ENCODE measurements around the gene TAF9B. TPM values are rescaled to one million over a fixed set of nuclear protein-coding genes. Genes with fewer than 3 reads are reported as not detected.
A peak's percentile ranks its signal among the peaks of the same experiment; 100 is the strongest.

Gene TAF9B
- total and polyA plus RNA-seq, 2 experiments from 2014 or later: 9.2 to 12.2 TPM

GRCh38 chrX:78140206-78140605, 756 bp upstream of the TAF9B start:
- TF ChIP-seq EZH2 (IDR thresholded peaks at IDR 0.05; ENCODE audit: insufficient read depth, poor library complexity, severe bottlenecking): no peak

DNA sequence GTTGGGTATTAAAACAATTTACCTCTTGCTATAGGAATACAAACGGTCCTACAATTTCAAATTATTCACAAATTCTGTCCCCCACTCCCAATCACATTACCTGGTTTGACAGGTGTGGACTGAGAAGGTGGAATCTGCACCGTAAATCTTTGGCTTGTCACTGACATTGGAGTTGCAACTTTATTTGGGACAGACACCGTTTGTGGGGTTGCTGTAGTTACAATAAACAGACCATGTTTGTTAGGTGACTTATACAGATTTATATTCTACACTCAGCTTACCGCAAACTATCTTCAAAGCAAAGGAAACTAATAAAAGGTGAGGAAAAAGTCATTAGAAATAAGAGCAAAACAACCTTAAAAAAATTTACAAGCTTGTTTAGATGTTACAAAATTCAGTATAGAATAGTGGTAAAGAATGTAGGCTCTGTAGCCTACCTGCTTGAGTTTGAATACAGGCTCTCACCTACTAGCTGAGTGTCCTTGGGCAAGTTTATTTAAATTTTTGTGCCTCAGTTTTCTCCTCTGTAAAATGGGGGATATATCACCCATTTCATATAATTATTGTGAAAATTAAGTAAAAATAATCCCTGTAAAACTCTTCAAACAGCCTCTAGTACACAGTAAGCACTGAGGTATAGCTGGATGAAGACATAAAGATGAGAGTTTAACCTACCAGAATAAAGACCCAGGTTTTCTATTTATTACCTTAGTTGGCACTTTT, 6.1 kb downstream of the TAF9B start:
- in situ Hi-C loops (cut with MboI): no loop called here
- TF ChIP-seq EZH2phosphoT487 (IDR thresholded peaks at IDR 0.05; ENCODE audit: insufficient read depth, low read depth) (no peak), EZH2 (IDR thresholded peaks at IDR 0.05; ENCODE audit: insufficient read depth, poor library complexity, severe bottlenecking) (no peak)
- Histone ChIP-seq H3K79me2 (ENCODE audit: insufficient read depth) (no peaks in the 10 kb centered on the region), H3K4me1 (ENCODE audit: insufficient read depth) (no peaks in the 10 kb centered on the region), H3K36me3 (ENCODE audit: low read depth) (peaks cover 30% of the 10 kb centered on the region), H3K9me2 (ENCODE audit: insufficient read depth) (no peaks in the 10 kb centered on the region), H3K9me3 (ENCODE audit: low read depth) (no peaks in the 10 kb centered on the region), H3K9ac (no peak overlapping the region), H3K4me3 (no peak overlapping the region), H3F3A (ENCODE audit: insufficient read depth) (peaks cover 63% of the 10 kb centered on the region), H3K27ac (peak overlapping the region; percentile 8; the same call in 1 of the 2 replicates), H3K4me2 (ENCODE audit: unreplicated experiment) (no peak overlapping the region), H4K20me1 (ENCODE audit: insufficient read depth) (no peaks in the 10 kb centered on the region), H2AFZ (no peak overlapping the region), H3K27me3 (replicated peaks; ENCODE audit: insufficient read depth) (no peaks in the 10 kb centered on the region)
- 69 to 71% methylated on average over 4 of the region's 4 CpGs for WGBS, 2 experiments (ENCODE audit: low coverage in 1 of 2, low lambda C conversion rate in 2 of 2, missing lambda C conversion rate in 2 of 2)
- DNase-seq: no peak

More at GRCh38 chrX:78140206-78140605, 756 bp upstream of the TAF9B start:
- no peaks in the 10 kb centered on the region for H4K20me1 ChIP-seq (ENCODE audit: insufficient read depth)
- no peak overlapping the region for H3K4me2 ChIP-seq (ENCODE audit: unreplicated experiment)
- H3K9me2 ChIP-seq (ENCODE audit: insufficient read depth): no peaks in the 10 kb centered on the region
- no peak overlapping the region for H3K27ac ChIP-seq
- in situ Hi-C loops (cut with MboI): no loop called here
- H2AFZ ChIP-seq: peak overlapping the region; percentile 86; the same call in 1 of the 2 replicates
- no peak overlapping the region for H3K9ac ChIP-seq
- H3K9me3 ChIP-seq (ENCODE audit: low read depth): no peaks in the 10 kb centered on the region
- H3K27me3 ChIP-seq (replicated peaks; ENCODE audit: insufficient read depth): no peaks in the 10 kb centered on the region
- no peaks in the 10 kb centered on the region for H3K36me3 ChIP-seq (ENCODE audit: low read depth)
- no peak for DNase-seq
- H3F3A ChIP-seq (ENCODE audit: insufficient read depth): peaks cover 18% of the 10 kb centered on the region; the same call in 1 of the 2 replicates
- H3K4me1 ChIP-seq (ENCODE audit: insufficient read depth): no peaks in the 10 kb centered on the region
- no peak overlapping the region; the same call in 1 of the 2 replicates for H3K4me3 ChIP-seq
- 80 to 85% methylated on average over 6 to 9 of the region's 9 CpGs for WGBS, 2 experiments (ENCODE audit: low coverage in 1 of 2, low lambda C conversion rate in 2 of 2, missing lambda C conversion rate in 2 of 2)
- no peaks in the 10 kb centered on the region for H3K79me2 ChIP-seq (ENCODE audit: insufficient read depth)

DNA sequence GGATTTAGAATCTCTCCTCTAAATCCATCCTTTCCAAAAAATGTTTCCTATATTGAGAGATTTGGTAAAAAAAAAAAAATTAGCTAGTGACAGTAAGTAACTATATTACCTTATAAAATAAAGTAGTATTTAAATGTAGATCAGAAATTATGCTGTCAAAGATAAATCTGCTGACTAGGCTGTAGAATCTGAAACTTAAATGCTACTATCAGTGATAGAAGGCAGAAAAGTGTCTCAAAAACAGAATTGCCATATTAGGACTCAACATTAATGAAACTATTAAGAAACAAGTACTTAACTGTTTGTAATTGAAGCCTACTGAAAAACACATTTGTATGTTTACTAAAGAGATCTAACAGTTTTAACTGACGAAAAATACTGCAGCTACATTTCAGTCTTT, 8.3 kb downstream of the TAF9B start:
- no peaks in the 10 kb centered on the region for H4K20me1 ChIP-seq (ENCODE audit: insufficient read depth)
- peaks cover 51% of the 10 kb centered on the region for H3K36me3 ChIP-seq (ENCODE audit: low read depth)

GRCh38 chrX:78130396-78130795, 9.1 kb downstream of the TAF9B start:
- 100% methylated on average over 1 of the region's 1 CpG for WGBS, 2 experiments (ENCODE audit: low coverage in 1 of 2, low lambda C conversion rate in 2 of 2, missing lambda C conversion rate in 2 of 2)

More for the DNA sequence above, 8.3 kb downstream of the TAF9B start:
- Histone ChIP-seq H3K4me1 (ENCODE audit: insufficient read depth) (no peaks in the 10 kb centered on the region), H3K9me3 (ENCODE audit: low read depth) (no peaks in the 10 kb centered on the region), H3K27me3 (replicated peaks; ENCODE audit: insufficient read depth) (no peaks in the 10 kb centered on the region), H3K9ac (no peak overlapping the region), H3K27ac (no peak overlapping the region), H3K4me2 (ENCODE audit: unreplicated experiment) (no peak overlapping the region), H2AFZ (no peak overlapping the region), H3K4me3 (no peak overlapping the region), H3K9me2 (ENCODE audit: insufficient read depth) (no peaks in the 10 kb centered on the region), H3F3A (ENCODE audit: insufficient read depth) (peaks cover 70% of the 10 kb centered on the region), H3K79me2 (ENCODE audit: insufficient read depth) (peaks cover 10% of the 10 kb centered on the region; the same call in 1 of the 2 replicates)
- 39 to 57% methylated on average over 1 of the region's 1 CpG for WGBS, 2 experiments (ENCODE audit: low coverage in 1 of 2, low lambda C conversion rate in 2 of 2, missing lambda C conversion rate in 2 of 2)
- no peak for DNase-seq
- in situ Hi-C loops (cut with MboI): no loop called here
- TF ChIP-seq EZH2phosphoT487 (IDR thresholded peaks at IDR 0.05; ENCODE audit: insufficient read depth, low read depth) (no peak), EZH2 (IDR thresholded peaks at IDR 0.05; ENCODE audit: insufficient read depth, poor library complexity, severe bottlenecking) (no peak)

More at GRCh38 chrX:78130396-78130795, 9.1 kb downstream of the TAF9B start:
- Histone ChIP-seq H3K79me2 (ENCODE audit: insufficient read depth) (peaks cover 10% of the 10 kb centered on the region; the same call in 1 of the 2 replicates), H3K4me3 (no peak overlapping the region), H3K27ac (no peak overlapping the region), H3K4me1 (ENCODE audit: insufficient read depth) (no peaks in the 10 kb centered on the region), H3K4me2 (ENCODE audit: unreplicated experiment) (no peak overlapping the region), H3K9ac (no peak overlapping the region), H3K27me3 (replicated peaks; ENCODE audit: insufficient read depth) (no peaks in the 10 kb centered on the region), H3K9me3 (ENCODE audit: low read depth) (no peaks in the 10 kb centered on the region), H4K20me1 (ENCODE audit: insufficient read depth) (no peaks in the 10 kb centered on the region), H3K36me3 (ENCODE audit: low read depth) (peaks cover 55% of the 10 kb centered on the region), H2AFZ (no peak overlapping the region), H3K9me2 (ENCODE audit: insufficient read depth) (no peaks in the 10 kb centered on the region), H3F3A (ENCODE audit: insufficient read depth) (peaks cover 63% of the 10 kb centered on the region)
- DNase-seq: no peak
- TF ChIP-seq EZH2phosphoT487 (IDR thresholded peaks at IDR 0.05; ENCODE audit: insufficient read depth, low read depth) (no peak), EZH2 (IDR thresholded peaks at IDR 0.05; ENCODE audit: insufficient read depth, poor library complexity, severe bottlenecking) (no peak)
- in situ Hi-C loops (cut with MboI): no loop called here
